Aorta (tissue), 5 donors: ENCODE results near the gene ARHGAP31. TPM values are rescaled to one million over a fixed set of nuclear protein-coding genes. Genes with fewer than 3 reads are reported as not detected.

Experiments
- ATAC-seq: fragments of 200-7000 bp; cut with Tn5 transposase; one replicate; pipeline ENCODE4 v1.9.1; 2022; ENCODE audit warnings: moderate library complexity; ENCODE audit not compliant: low FRiP score
- DNase-seq, 2 donors: peaks; one replicate each; pipeline ENCODE4 v3.0.0-alpha.2; 2020
- H3K27ac ChIP-seq, 2 donors: one replicate each; pipeline ENCODE4 v1.5.1; 2013; ENCODE audit warnings: low read length in 2 of 2, mild to moderate bottlenecking in 2 of 2, moderate library complexity in 2 of 2, control low read depth in 1 of 2, inconsistent platforms in 1 of 2, low read depth in 1 of 2
- H3K27me3 ChIP-seq, 2 donors: one replicate each; pipeline ENCODE4 v1.6.1; 2013; ENCODE audit warnings: control low read depth in 1 of 2, low read length in 1 of 2, mild to moderate bottlenecking in 1 of 2, moderate library complexity in 1 of 2; ENCODE audit not compliant: insufficient read depth in 2 of 2, control insufficient read depth in 1 of 2
- H3K36me3 ChIP-seq, 2 donors: one replicate each; pipeline ENCODE4 v1.6.1; 2013; ENCODE audit warnings: control low read depth in 1 of 2, low read length in 1 of 2, mild to moderate bottlenecking in 1 of 2; ENCODE audit not compliant: insufficient read depth in 2 of 2, control insufficient read depth in 1 of 2
- H3K4me1 ChIP-seq, 2 donors: one replicate each; pipeline ENCODE4 v1.6.1; 2013; ENCODE audit warnings: low read length in 2 of 2, control low read depth in 1 of 2, mild to moderate bottlenecking in 1 of 2, moderate library complexity in 1 of 2; ENCODE audit not compliant: insufficient read depth in 2 of 2, control insufficient read depth in 1 of 2
- H3K4me3 ChIP-seq, 2 donors: one replicate each; pipeline ENCODE4 v1.5.1; 2013; ENCODE audit warnings: low read length in 2 of 2, control low read depth in 1 of 2, mild to moderate bottlenecking in 1 of 2
- H3K9me3 ChIP-seq: one replicate; pipeline ENCODE4 v1.6.1; 2013; ENCODE audit warnings: mild to moderate bottlenecking, low read length; ENCODE audit not compliant: control insufficient read depth
- WGBS, 2 donors: extraction: QIAGEN DNeasy Blood & Tissue Kit; methylation state at CpG; one replicate each; pipeline ENCODE4 v1.1.7; 2013; 5-methylcytosine and 5-hydroxymethylcytosine counted together
- intact Hi-C, 2 donors: fragments of 100-400 bp; cut with DNase I; formaldehyde crosslinking; loops; one replicate each; pipeline versions ENCODE4 v1.14.2 to v1.15.0; 2022
- polyA plus RNA-seq, 2 donors: library from polyadenylated mRNA; stranded (reverse); fragments of 200-250 nt; gene quantifications; one replicate each; pipeline ENCODE4 v1.2.3, GENCODE V29; 2013
- total RNA-seq, 2 donors: library from RNA; stranded (reverse); fragmentation: NEBNext Ultra II Directional; extraction: Animal tissue kit (Norgen Biotek cat#: 25700); gene quantifications; one replicate each; pipeline ENCODE4 v1.2.1, GENCODE V29; 2021
- donor health status: healthy with polysubstance abuse.
- donor health status: Bipolar disorder and iron deficiency.
- donor health status: DM: no; HTN: no; CAD: no.
- donor health status: DM: no; HTN: no; CAD: no.
- donor health status: DM: yes; HTN: yes; CAD: no.

ARHGAP31 gene
- total and polyA plus RNA-seq, 4 donors = 1.5 to 65.0 (median 15.7) TPM

- Histone ChIP-seq H3K4me3 (no peak overlapping the region), H3K27ac (no peak overlapping the region), H3K27me3 (no peaks in the 10 kb centered on the region), H3K4me1 (no peaks in the 10 kb centered on the region), H3K9me3 (no peaks in the 10 kb centered on the region), H3K36me3 (no peaks in the 10 kb centered on the region)
- intact Hi-C loops = no loop called here
- WGBS, 2 donors = 96 to 98% methylated on average over 4 of the region's 4 CpGs
- DNase-seq (no peak), ATAC-seq (no peak)
These were observed 1.5 kb upstream of the ARHGAP31 start for GRCh38 chr3:119292666-119293065.

DNA sequence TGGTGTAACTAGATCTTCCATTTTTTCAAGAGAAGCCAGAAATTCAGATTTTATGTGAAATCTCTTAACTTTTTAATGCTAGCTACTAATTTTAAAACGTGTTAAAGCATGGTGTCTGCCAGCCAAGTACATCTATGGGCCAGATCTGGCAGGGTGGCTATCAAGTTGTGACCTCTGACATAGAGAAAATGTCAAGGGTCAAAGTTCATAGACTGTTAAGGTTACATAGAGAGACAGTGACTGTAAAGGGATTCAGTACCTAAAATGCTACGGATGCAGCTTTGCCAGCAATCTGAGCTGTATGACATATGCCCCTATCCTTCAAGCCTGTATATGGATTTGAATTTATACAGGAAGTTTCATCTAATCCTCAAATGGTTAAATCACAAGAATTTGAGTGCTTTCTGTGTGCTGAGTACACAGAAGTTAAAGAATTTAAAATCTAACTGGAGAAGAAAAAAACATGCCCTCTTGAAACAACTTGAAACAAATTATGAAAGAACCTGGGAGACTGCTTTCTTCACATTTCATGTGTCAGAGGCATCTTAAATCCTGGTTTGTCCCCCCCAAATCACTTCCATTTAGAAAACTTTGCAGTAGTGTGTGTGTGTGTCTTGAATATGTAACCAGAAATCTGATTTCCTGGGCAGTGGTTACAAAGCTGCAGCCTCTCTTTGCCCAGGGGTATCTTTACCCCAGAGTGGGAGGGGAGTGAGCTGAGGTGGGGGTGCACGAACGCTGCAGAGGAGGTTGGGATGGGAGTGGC, 895 bp upstream of the ARHGAP31 start:
- DNase-seq = no peak
- H3K27me3 ChIP-seq = no peaks in the 10 kb centered on the region
- H3K27ac ChIP-seq = peak overlapping the region in 1 of 2 donors; percentile 90
- no peaks in the 10 kb centered on the region for H3K4me1 ChIP-seq
- ATAC-seq = no peak
- intact Hi-C loops = no loop called here
- peak overlapping the region; percentile 73 to 79 for H3K4me3 ChIP-seq
- WGBS, 2 donors = 20 to 26% methylated on average over 4 of the region's 4 CpGs
- no peaks in the 10 kb centered on the region for H3K36me3 ChIP-seq
- H3K9me3 ChIP-seq = no peaks in the 10 kb centered on the region

DNA sequence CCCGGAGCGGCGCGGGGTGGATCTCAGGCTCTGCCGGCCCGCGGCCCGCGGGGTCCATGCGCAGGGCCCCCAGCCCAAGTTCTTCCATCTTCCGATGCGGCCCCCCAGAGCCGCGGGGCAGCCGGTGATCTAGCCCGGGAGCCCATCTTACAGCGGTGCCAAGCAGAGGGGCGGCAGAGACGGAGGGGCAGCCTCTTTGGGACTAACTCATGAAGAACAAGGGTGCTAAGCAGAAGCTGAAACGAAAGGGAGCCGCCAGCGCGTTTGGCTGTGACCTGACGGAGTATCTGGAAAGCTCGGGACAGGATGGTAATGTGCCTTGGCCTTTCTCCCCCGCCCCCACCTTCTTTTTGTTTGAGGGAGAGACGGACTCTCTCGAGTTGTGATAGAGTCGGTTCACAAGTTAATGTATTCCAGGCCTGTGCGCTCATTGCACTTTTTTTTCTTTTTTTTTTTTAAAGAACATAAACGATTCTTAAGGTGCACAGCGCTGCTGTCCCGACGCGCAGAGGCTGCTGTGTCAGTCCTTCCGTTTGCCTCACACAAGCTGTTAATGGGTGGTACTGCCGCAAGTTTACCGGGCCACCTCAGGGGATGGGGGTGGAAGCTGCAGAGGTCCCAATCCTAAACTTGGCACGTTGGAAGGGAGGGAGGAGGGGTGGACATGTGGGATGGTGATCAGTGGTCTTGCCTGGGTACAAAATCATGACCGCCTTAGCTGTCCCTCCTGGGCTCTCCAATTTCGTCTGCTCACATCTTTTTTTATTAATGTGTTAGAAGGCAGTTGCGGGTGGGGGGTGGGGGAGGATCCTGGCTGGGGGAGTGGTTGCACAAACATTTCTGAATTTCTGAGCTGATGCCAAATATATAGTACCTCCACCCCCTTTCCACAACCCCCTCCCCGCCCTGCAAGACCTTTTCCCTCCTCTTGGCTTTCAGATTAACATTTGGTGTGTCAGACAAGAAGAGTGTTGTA, 801 bp downstream of the ARHGAP31 start:
- no peaks in the 10 kb centered on the region for H3K36me3 ChIP-seq
- peak; percentile 53 to 87 for DNase-seq
- H3K27me3 ChIP-seq = no peaks in the 10 kb centered on the region
- peak; percentile 57 for ATAC-seq
- intact Hi-C loops = loop anchor here in 1 of 2 donors (1.0 kb wide), 1 partner anchor 28 kb away; no protein-coding TSS in a partner anchor
- WGBS, 2 donors = 1% methylated on average over 42 to 43 of the region's 43 CpGs
- peak overlapping the region; percentile 73 to 79 for H3K4me3 ChIP-seq
- peak overlapping the region; percentile 74 to 90 for H3K27ac ChIP-seq
- H3K9me3 ChIP-seq = no peaks in the 10 kb centered on the region
- no peaks in the 10 kb centered on the region for H3K4me1 ChIP-seq

- no peak for ATAC-seq
- no peak overlapping the region for H3K27ac ChIP-seq
- H3K4me3 ChIP-seq = peak overlapping the region; percentile 73 to 79
- intact Hi-C loops = no loop called here
- 32 to 33% methylated on average over 8 of the region's 8 CpGs for WGBS, 2 donors
- no peaks in the 10 kb centered on the region for H3K27me3 ChIP-seq
- H3K4me1 ChIP-seq = no peaks in the 10 kb centered on the region
- DNase-seq = no peak
- no peaks in the 10 kb centered on the region for H3K9me3 ChIP-seq
- H3K36me3 ChIP-seq = no peaks in the 10 kb centered on the region
These were observed 1.9 kb downstream of the ARHGAP31 start for GRCh38 chr3:119295816-119296726.

- no peak for ATAC-seq
- DNase-seq = no peak
- Histone ChIP-seq H3K4me3 (no peak overlapping the region), H3K36me3 (no peaks in the 10 kb centered on the region), H3K27me3 (no peaks in the 10 kb centered on the region), H3K27ac (no peak overlapping the region), H3K9me3 (no peaks in the 10 kb centered on the region), H3K4me1 (no peaks in the 10 kb centered on the region)
- WGBS, 2 donors = 64 to 72% methylated on average over 4 of the region's 4 CpGs
- intact Hi-C loops = no loop called here
These were observed 2.5 kb downstream of the ARHGAP31 start for GRCh38 chr3:119296727-119297122.

DNA sequence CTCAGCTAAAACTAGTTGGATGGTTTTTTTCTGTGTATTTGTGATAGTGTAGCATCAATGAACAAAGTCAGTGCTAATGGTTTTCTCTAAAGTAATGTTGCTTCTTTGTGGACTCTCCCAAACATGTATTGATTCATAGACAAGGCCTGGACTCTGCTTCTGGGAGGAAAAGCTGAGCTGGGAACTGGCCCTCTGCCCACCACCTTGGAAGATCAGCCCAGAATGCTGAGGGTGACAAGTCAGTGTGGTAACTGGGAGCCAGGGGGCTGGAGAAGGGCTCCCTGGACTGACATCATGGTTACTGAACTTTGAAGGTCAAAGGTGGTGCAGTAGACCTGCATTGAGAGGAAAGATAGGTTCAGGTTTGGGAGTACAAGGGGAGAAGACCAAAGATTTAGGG, 3.0 kb downstream of the ARHGAP31 start:
- Histone ChIP-seq H3K4me3 (no peak overlapping the region), H3K27ac (no peak overlapping the region), H3K36me3 (no peaks in the 10 kb centered on the region), H3K4me1 (no peaks in the 10 kb centered on the region), H3K9me3 (no peaks in the 10 kb centered on the region), H3K27me3 (no peaks in the 10 kb centered on the region)
- peak in 1 of 2 donors; percentile 83 for DNase-seq
- intact Hi-C loops = no loop called here
- no peak for ATAC-seq

GRCh38 chr3:119298565-119298941, 4.4 kb downstream of the ARHGAP31 start:
- no peaks in the 10 kb centered on the region for H3K36me3 ChIP-seq
- H3K27ac ChIP-seq = no peak overlapping the region
- ATAC-seq (no peak), DNase-seq (no peak)
- H3K9me3 ChIP-seq = no peaks in the 10 kb centered on the region
- intact Hi-C loops = no loop called here
- no peaks in the 10 kb centered on the region for H3K4me1 ChIP-seq
- H3K27me3 ChIP-seq = no peaks in the 10 kb centered on the region
- 89 to 93% methylated on average over 11 of the region's 11 CpGs for WGBS, 2 donors
- H3K4me3 ChIP-seq = no peak overlapping the region

DNA sequence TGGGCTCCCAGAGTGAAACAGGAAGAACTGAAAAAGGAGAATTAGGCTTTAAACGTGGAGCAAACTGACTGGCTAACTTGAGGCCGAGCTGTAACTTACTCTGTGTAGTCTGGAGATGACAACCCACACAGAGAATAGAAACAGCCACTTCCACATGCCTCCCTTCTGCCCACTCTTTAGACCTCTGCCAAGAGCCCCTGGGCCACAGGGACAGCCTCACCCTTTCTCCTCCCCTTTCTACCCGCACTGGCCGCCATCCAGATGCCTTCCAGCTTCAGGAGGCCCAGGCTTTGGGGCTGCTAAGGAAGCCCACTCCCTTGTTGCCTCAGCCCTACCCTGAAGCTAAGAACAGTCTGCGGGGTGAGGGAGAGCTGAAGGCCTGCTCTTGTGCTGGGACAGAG, 6.8 kb downstream of the ARHGAP31 start:
- DNase-seq (no peak), ATAC-seq (no peak)
- no peak overlapping the region for H3K27ac ChIP-seq
- no peaks in the 10 kb centered on the region for H3K27me3 ChIP-seq
- no peak overlapping the region for H3K4me3 ChIP-seq
- H3K36me3 ChIP-seq = no peaks in the 10 kb centered on the region
- intact Hi-C loops = no loop called here
- H3K4me1 ChIP-seq = no peaks in the 10 kb centered on the region
- 39 to 44% methylated on average over 5 of the region's 5 CpGs for WGBS, 2 donors
- H3K9me3 ChIP-seq = no peaks in the 10 kb centered on the region
